ENCODE measurements around the gene KCNE1. TPM values are rescaled to one million over a fixed set of nuclear protein-coding genes. Genes with fewer than 3 reads are reported as not detected.
A peak's percentile ranks its signal among the peaks of the same experiment; 100 is the strongest.

KCNE1 gene
- total RNA-seq, 1 experiment from 2014 or later: 0.06 TPM

GRCh38 chr21:34545079-34545884, 33.3 kb upstream of the KCNE1 start:
- Histone ChIP-seq H3K27ac (peak overlapping the region; percentile 74), H3K4me1 (peaks cover 16% of the 10 kb centered on the region), H3K4me3 (peak overlapping the region; percentile 35), H3K36me3 (no peaks in the 10 kb centered on the region), H3K9me3 (replicated peaks) (no peaks in the 10 kb centered on the region; the same call in 1 of the 2 replicates), H3K27me3 (no peaks in the 10 kb centered on the region)
- DNase-seq: peak; percentile 62 to 65

- H3K27me3 ChIP-seq: no peaks in the 10 kb centered on the region
- no peaks in the 10 kb centered on the region; the same call in 1 of the 2 replicates for H3K9me3 ChIP-seq (replicated peaks)
- DNase-seq: peak; percentile 79 to 84
- peaks cover 16% of the 10 kb centered on the region for H3K4me1 ChIP-seq
- H3K36me3 ChIP-seq: no peaks in the 10 kb centered on the region
- no peak overlapping the region for H3K4me3 ChIP-seq
- no peak overlapping the region for H3K27ac ChIP-seq
Observed at GRCh38 chr21:34544032-34544496, 32.1 kb upstream of the KCNE1 start.

GRCh38 chr21:34543017-34543416, 31.0 kb upstream of the KCNE1 start:
- no peaks in the 10 kb centered on the region for H3K36me3 ChIP-seq
- DNase-seq: no peak
- H3K27me3 ChIP-seq: no peaks in the 10 kb centered on the region
- no peaks in the 10 kb centered on the region; the same call in 1 of the 2 replicates for H3K9me3 ChIP-seq (replicated peaks)
- H3K4me3 ChIP-seq: no peak overlapping the region
- H3K27ac ChIP-seq: no peak overlapping the region
- peaks cover 16% of the 10 kb centered on the region for H3K4me1 ChIP-seq

GRCh38 chr21:34540206-34540605, 28.2 kb upstream of the KCNE1 start:
- Histone ChIP-seq H3K27ac (no peak overlapping the region), H3K4me1 (peaks cover 9% of the 10 kb centered on the region; the same call in 1 of the 2 replicates), H3K27me3 (no peaks in the 10 kb centered on the region), H3K9me3 (replicated peaks) (no peaks in the 10 kb centered on the region; the same call in 1 of the 2 replicates), H3K36me3 (no peaks in the 10 kb centered on the region), H3K4me3 (no peak overlapping the region)
- no peak for DNase-seq

GRCh38 chr21:34537838-34538237, 25.8 kb upstream of the KCNE1 start:
- DNase-seq: no peak
- H3K4me3 ChIP-seq: no peak overlapping the region
- H3K36me3 ChIP-seq: no peaks in the 10 kb centered on the region
- no peak overlapping the region for H3K27ac ChIP-seq
- H3K27me3 ChIP-seq: no peaks in the 10 kb centered on the region
- peaks cover 5% of the 10 kb centered on the region; the same call in 1 of the 2 replicates for H3K4me1 ChIP-seq
- H3K9me3 ChIP-seq (replicated peaks): no peaks in the 10 kb centered on the region

GRCh38 chr21:34536820-34537219, 24.8 kb upstream of the KCNE1 start:
- Histone ChIP-seq H3K27me3 (no peaks in the 10 kb centered on the region), H3K9me3 (replicated peaks) (no peaks in the 10 kb centered on the region), H3K36me3 (no peaks in the 10 kb centered on the region), H3K4me3 (no peak overlapping the region), H3K27ac (no peak overlapping the region), H3K4me1 (peaks cover 5% of the 10 kb centered on the region; the same call in 1 of the 2 replicates)
- no peak for DNase-seq

- DNase-seq: no peak
- Histone ChIP-seq H3K27me3 (no peaks in the 10 kb centered on the region), H3K4me3 (no peak overlapping the region), H3K27ac (no peak overlapping the region), H3K4me1 (peaks cover 5% of the 10 kb centered on the region; the same call in 1 of the 2 replicates), H3K36me3 (no peaks in the 10 kb centered on the region), H3K9me3 (replicated peaks) (no peaks in the 10 kb centered on the region)
Observed at GRCh38 chr21:34536311-34536710, 24.3 kb upstream of the KCNE1 start.

GRCh38 chr21:34535886-34536285, 23.9 kb upstream of the KCNE1 start:
- H3K36me3 ChIP-seq: no peaks in the 10 kb centered on the region
- no peak overlapping the region for H3K4me3 ChIP-seq
- H3K9me3 ChIP-seq (replicated peaks): no peaks in the 10 kb centered on the region
- H3K4me1 ChIP-seq: peaks cover 5% of the 10 kb centered on the region; the same call in 1 of the 2 replicates
- H3K27ac ChIP-seq: no peak overlapping the region
- H3K27me3 ChIP-seq: no peaks in the 10 kb centered on the region
- no peak for DNase-seq

GRCh38 chr21:34534522-34534921, 22.5 kb upstream of the KCNE1 start:
- no peak overlapping the region for H3K27ac ChIP-seq
- H3K27me3 ChIP-seq: no peaks in the 10 kb centered on the region
- H3K4me1 ChIP-seq: peaks cover 5% of the 10 kb centered on the region; the same call in 1 of the 2 replicates
- H3K4me3 ChIP-seq: no peak overlapping the region
- no peaks in the 10 kb centered on the region for H3K9me3 ChIP-seq (replicated peaks)
- DNase-seq: peak; percentile 23 to 39
- H3K36me3 ChIP-seq: no peaks in the 10 kb centered on the region

- Histone ChIP-seq H3K9me3 (replicated peaks) (no peaks in the 10 kb centered on the region), H3K27ac (no peak overlapping the region), H3K27me3 (no peaks in the 10 kb centered on the region), H3K4me1 (peaks cover 5% of the 10 kb centered on the region; the same call in 1 of the 2 replicates), H3K36me3 (no peaks in the 10 kb centered on the region), H3K4me3 (no peak overlapping the region)
- DNase-seq: no peak
Observed at GRCh38 chr21:34533938-34534337, 21.9 kb upstream of the KCNE1 start.

GRCh38 chr21:34531399-34531798, 19.4 kb upstream of the KCNE1 start:
- H3K36me3 ChIP-seq: no peaks in the 10 kb centered on the region
- no peak overlapping the region for H3K27ac ChIP-seq
- H3K9me3 ChIP-seq (replicated peaks): 0 out of 2 replicates have a peak, but pooled peaks cover 2% of the 10 kb centered on the region
- H3K4me1 ChIP-seq: peaks cover 5% of the 10 kb centered on the region; the same call in 1 of the 2 replicates
- DNase-seq: no peak
- H3K27me3 ChIP-seq: no peaks in the 10 kb centered on the region
- H3K4me3 ChIP-seq: no peak overlapping the region

- no peak overlapping the region for H3K4me3 ChIP-seq
- DNase-seq: no peak
- H3K4me1 ChIP-seq: peaks cover 9% of the 10 kb centered on the region
- H3K27ac ChIP-seq: no peak overlapping the region
- H3K27me3 ChIP-seq: no peaks in the 10 kb centered on the region
- no peaks in the 10 kb centered on the region for H3K36me3 ChIP-seq
- H3K9me3 ChIP-seq (replicated peaks): 0 out of 2 replicates have a peak, but pooled peaks cover 2% of the 10 kb centered on the region
Observed at GRCh38 chr21:34530261-34530660, 18.3 kb upstream of the KCNE1 start.

- Histone ChIP-seq H3K4me3 (no peak overlapping the region), H3K27ac (no peak overlapping the region), H3K4me1 (peaks cover 11% of the 10 kb centered on the region; the same call in 1 of the 2 replicates), H3K36me3 (no peaks in the 10 kb centered on the region; the same call in 1 of the 2 replicates), H3K27me3 (no peaks in the 10 kb centered on the region), H3K9me3 (replicated peaks) (0 out of 2 replicates have a peak, but pooled peaks cover 2% of the 10 kb centered on the region)
- DNase-seq: no peak
Observed at GRCh38 chr21:34528131-34528561, 16.1 kb upstream of the KCNE1 start.

GRCh38 chr21:34526618-34527290, 14.7 kb upstream of the KCNE1 start:
- H3K4me1 ChIP-seq: peaks cover 11% of the 10 kb centered on the region; the same call in 1 of the 2 replicates
- H3K4me3 ChIP-seq: peak overlapping the region; percentile 64
- DNase-seq: peak; percentile 96 to 98
- 0 out of 2 replicates have a peak, but pooled peaks cover 2% of the 10 kb centered on the region for H3K9me3 ChIP-seq (replicated peaks)
- H3K36me3 ChIP-seq: no peaks in the 10 kb centered on the region; the same call in 1 of the 2 replicates
- H3K27me3 ChIP-seq: no peaks in the 10 kb centered on the region
- peak overlapping the region; percentile 89 for H3K27ac ChIP-seq

- H3K36me3 ChIP-seq: peaks cover 5% of the 10 kb centered on the region
- peak overlapping the region; percentile 64 for H3K4me3 ChIP-seq
- peak overlapping the region; percentile 89 for H3K27ac ChIP-seq
- peak in 1 of 2 experiments; percentile 50 for DNase-seq
- H3K4me1 ChIP-seq: peaks cover 11% of the 10 kb centered on the region; the same call in 1 of the 2 replicates
- no peaks in the 10 kb centered on the region for H3K27me3 ChIP-seq
- H3K9me3 ChIP-seq (replicated peaks): 0 out of 2 replicates have a peak, but pooled peaks cover 2% of the 10 kb centered on the region
Observed at GRCh38 chr21:34526241-34526617, 14.2 kb upstream of the KCNE1 start.

All from SJCRH30 (cell line).